GM23248 (cell line): ENCODE results near the gene OLFM1. TPM values are rescaled to one million over a fixed set of nuclear protein-coding genes. Genes with fewer than 3 reads are reported as not detected.

Experiments
- DNase-seq: peaks from one replicate; pipeline ENCODE4 v3.0.0-alpha.2; 2015
- H2AFZ ChIP-seq: fragments of 200-600 bp; sonication (generic); 2 replicates; pipeline ENCODE4 v1.6.1; 2016; ENCODE audit warnings: antibody characterized with exemption
- H3F3A ChIP-seq: fragments of 200-600 bp; sonication (generic); 2 replicates; pipeline ENCODE4 v1.6.1; 2016; ENCODE audit warnings: mild to moderate bottlenecking, antibody characterized with exemption, mixed run types; ENCODE audit not compliant: insufficient read depth
- H3K27ac ChIP-seq: fragments of 200-600 bp; sonication (generic); 2 replicates; pipeline ENCODE4 v1.5.1; 2016; ENCODE audit warnings: mild to moderate bottlenecking
- H3K27me3 ChIP-seq: fragments of 200-600 bp; sonication (generic); replicated peaks from 2 replicates; pipeline ENCODE4 v1.6.1; 2016; ENCODE audit warnings: mild to moderate bottlenecking; ENCODE audit not compliant: insufficient read depth
- H3K36me3 ChIP-seq: fragments of 200-600 bp; sonication (generic); 2 replicates; pipeline ENCODE4 v1.6.1; 2016; ENCODE audit warnings: low read depth, mild to moderate bottlenecking
- H3K4me1 ChIP-seq: fragments of 200-600 bp; sonication (generic); 2 replicates; pipeline ENCODE4 v1.6.1; 2016; ENCODE audit warnings: mild to moderate bottlenecking; ENCODE audit not compliant: insufficient read depth
- H3K4me2 ChIP-seq: fragments of 200-600 bp; sonication (generic); one replicate; pipeline ENCODE4 v1.6.1; 2016; ENCODE audit warnings: mild to moderate bottlenecking; ENCODE audit not compliant: unreplicated experiment
- H3K4me3 ChIP-seq: fragments of 200-600 bp; sonication (generic); 2 replicates; pipeline ENCODE4 v1.5.1; 2016; ENCODE audit warnings: mild to moderate bottlenecking
- H3K79me2 ChIP-seq: fragments of 200-600 bp; sonication (generic); 2 replicates; pipeline ENCODE4 v1.6.1; 2016; ENCODE audit warnings: mild to moderate bottlenecking; ENCODE audit not compliant: insufficient read depth
- H3K9ac ChIP-seq: fragments of 200-600 bp; sonication (generic); 2 replicates; pipeline ENCODE4 v1.6.1; 2016; ENCODE audit warnings: mild to moderate bottlenecking
- H3K9me2 ChIP-seq: fragments of 200-600 bp; sonication (generic); 2 replicates; pipeline ENCODE4 v1.6.1; 2016; ENCODE audit warnings: mixed run types, mild to moderate bottlenecking, moderate library complexity; ENCODE audit not compliant: insufficient read depth
- H3K9me3 ChIP-seq: fragments of 200-600 bp; sonication (generic); one replicate; pipeline ENCODE4 v1.6.1; 2017; ENCODE audit warnings: low read depth
- H4K20me1 ChIP-seq: fragments of 200-600 bp; sonication (generic); 2 replicates; pipeline ENCODE4 v1.6.0; 2016; ENCODE audit not compliant: insufficient read depth
- EZH2 ChIP-seq: fragments of 200-600 bp; sonication (generic); IDR thresholded peaks from 2 replicates; pipeline ENCODE4 v1.6.1; 2018; ENCODE audit warnings: antibody characterized with exemption, mild to moderate bottlenecking; ENCODE audit not compliant: insufficient read depth, poor library complexity, severe bottlenecking
- EZH2phosphoT487 ChIP-seq: fragments of 200-600 bp; sonication (generic); IDR thresholded peaks from 2 replicates; pipeline ENCODE4 v1.6.1; 2018; ENCODE audit warnings: antibody characterized with exemption, moderate library complexity, mild to moderate bottlenecking, low read depth; ENCODE audit not compliant: insufficient read depth
- WGBS, 2 experiments: methylation state at CpG; one replicate each; pipeline ENCODE4 v1.1.6; 2015 to 2017; ENCODE audit warnings: low lambda C conversion rate in 2 of 2, low coverage in 1 of 2; ENCODE audit errors: missing lambda C conversion rate in 2 of 2; 5-methylcytosine and 5-hydroxymethylcytosine counted together
- in situ Hi-C: fragments of 300-500 bp; cut with MboI; formaldehyde crosslinking; loops from 2 replicates; pipeline ENCODE4 v1.15.0; 2020
- polyA plus RNA-seq: library from polyadenylated mRNA; unstranded; fragments of >200 nt; fragmentation: Nextera tagmentation; extraction: Ambion mirVana; gene quantifications from 2 replicates; pipeline ENCODE4 v1.2.1, GENCODE V29; 2016
- total RNA-seq: library from RNA; depleted of rRNA; stranded (reverse); fragments of >200 nt; shearing (Covaris generic); gene quantifications from 2 replicates; pipeline ENCODE4 v1.2.3, GENCODE V29; 2014

Gene OLFM1
- total and polyA plus RNA-seq, 2 experiments from 2014 or later = 17.0 to 31.4 TPM

DNA sequence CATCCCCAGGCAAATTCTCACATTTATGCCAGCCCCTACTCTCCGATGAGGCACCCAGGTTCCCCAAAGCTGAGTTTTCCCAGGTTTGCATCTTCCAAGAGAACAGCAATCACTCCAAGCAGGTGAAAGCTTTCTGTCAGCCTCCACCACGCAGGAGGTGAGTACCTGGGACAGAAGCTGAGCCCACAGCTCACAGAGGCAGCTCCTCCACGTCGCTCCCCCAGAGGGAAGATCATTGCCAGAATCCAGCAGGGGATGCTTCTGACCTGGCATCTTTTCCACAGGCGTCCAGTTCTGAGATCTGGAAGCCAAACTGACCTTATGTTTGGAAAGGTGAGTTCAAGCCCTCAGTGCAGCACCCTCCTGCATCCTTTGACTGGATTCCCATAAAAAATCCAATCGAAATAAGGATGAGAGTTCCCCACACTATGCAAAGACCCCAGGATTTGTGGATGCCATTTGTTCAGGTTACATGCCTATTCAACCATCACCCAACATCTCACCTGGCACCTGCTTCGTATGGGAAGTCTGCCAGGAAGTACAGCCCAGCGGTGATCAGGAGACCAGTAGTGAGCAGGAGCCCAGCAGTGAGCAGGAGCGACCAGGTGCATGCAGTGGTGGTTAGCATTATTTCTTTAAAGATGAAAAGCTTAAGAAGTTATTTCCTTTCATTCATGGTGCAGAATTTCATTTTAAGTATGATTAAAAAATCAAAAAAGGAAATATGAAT is 47.4 kb upstream of the OLFM1 start:
- Histone ChIP-seq H3F3A (no peaks in the 10 kb centered on the region), H3K27ac (no peak overlapping the region), H3K4me2 (no peak overlapping the region), H3K36me3 (no peaks in the 10 kb centered on the region), H2AFZ (no peak overlapping the region), H3K4me3 (no peak overlapping the region), H3K9me2 (no peaks in the 10 kb centered on the region), H3K9ac (no peak overlapping the region), H3K4me1 (no peaks in the 10 kb centered on the region), H3K27me3 (peaks cover 32% of the 10 kb centered on the region), H4K20me1 (no peaks in the 10 kb centered on the region), H3K9me3 (no peaks in the 10 kb centered on the region), H3K79me2 (no peaks in the 10 kb centered on the region)
- TF ChIP-seq EZH2 (no peak), EZH2phosphoT487 (no peak)
- 26 to 36% methylated on average over 9 of the region's 9 CpGs for WGBS, 2 experiments
- in situ Hi-C loops = no loop called here
- DNase-seq = no peak

DNA sequence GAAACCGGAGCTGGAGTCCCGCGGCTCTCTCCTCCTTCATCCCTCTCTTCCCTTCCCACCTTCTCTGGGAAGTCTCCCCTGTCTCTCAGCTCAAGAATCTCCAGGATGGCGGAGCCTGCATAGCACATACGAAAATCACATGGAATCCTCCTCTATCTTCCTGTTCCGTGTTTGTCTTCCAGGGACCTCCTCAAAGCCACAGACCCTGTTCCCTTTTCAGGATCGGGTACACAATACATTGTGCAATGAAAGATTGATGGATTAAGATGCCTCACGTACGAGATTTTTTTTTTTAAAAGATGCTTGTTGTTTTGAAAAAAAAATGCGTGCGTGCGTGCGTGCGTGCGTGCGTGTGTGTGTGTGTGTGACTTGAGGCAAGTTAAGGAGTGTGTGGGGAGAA is 46.6 kb upstream of the OLFM1 start:
- Histone ChIP-seq H3K27me3 (peaks cover 32% of the 10 kb centered on the region), H3K9ac (no peak overlapping the region), H3K79me2 (no peaks in the 10 kb centered on the region), H3K36me3 (no peaks in the 10 kb centered on the region), H3K4me3 (no peak overlapping the region), H3K4me1 (no peaks in the 10 kb centered on the region), H3K27ac (no peak overlapping the region), H4K20me1 (no peaks in the 10 kb centered on the region), H3F3A (no peaks in the 10 kb centered on the region), H3K9me3 (no peaks in the 10 kb centered on the region), H2AFZ (no peak overlapping the region), H3K4me2 (no peak overlapping the region), H3K9me2 (no peaks in the 10 kb centered on the region)
- in situ Hi-C loops = no loop called here
- WGBS, 2 experiments = 56 to 58% methylated on average over 16 of the region's 16 CpGs
- DNase-seq = no peak
- TF ChIP-seq EZH2 (no peak), EZH2phosphoT487 (no peak)

DNA sequence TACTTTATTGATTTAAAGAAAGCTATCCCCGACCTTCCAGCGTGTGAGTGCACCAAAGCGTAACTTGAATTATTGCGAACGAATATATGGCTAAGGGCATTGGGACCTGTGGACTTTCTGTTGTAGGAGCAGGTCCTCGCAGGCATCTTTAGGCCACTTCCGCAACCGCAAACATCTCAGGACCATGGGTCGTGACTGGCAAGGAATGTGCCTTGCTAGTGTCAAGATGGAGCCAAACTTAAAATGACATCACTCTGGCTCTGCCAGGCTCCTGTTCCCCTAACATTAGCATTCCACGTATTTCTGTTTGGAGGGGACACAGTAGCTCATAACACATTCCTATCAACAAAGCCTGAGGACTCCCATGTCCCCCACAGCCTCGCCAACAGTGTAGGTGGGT is 44.1 kb upstream of the OLFM1 start:
- H3K9ac ChIP-seq = no peak overlapping the region
- no peak for TF ChIP-seq EZH2
- no peak for TF ChIP-seq EZH2phosphoT487
- no peaks in the 10 kb centered on the region for H3K9me2 ChIP-seq
- H3F3A ChIP-seq = no peaks in the 10 kb centered on the region
- 63 to 65% methylated on average over 11 of the region's 11 CpGs for WGBS, 2 experiments
- no peak overlapping the region for H3K4me3 ChIP-seq
- in situ Hi-C loops = no loop called here
- peaks cover 21% of the 10 kb centered on the region for H3K27me3 ChIP-seq
- no peaks in the 10 kb centered on the region for H3K79me2 ChIP-seq
- H2AFZ ChIP-seq = no peak overlapping the region
- no peak overlapping the region for H3K4me2 ChIP-seq
- H4K20me1 ChIP-seq = no peaks in the 10 kb centered on the region
- H3K36me3 ChIP-seq = no peaks in the 10 kb centered on the region
- no peak overlapping the region for H3K27ac ChIP-seq
- DNase-seq = no peak
- H3K9me3 ChIP-seq = no peaks in the 10 kb centered on the region
- no peaks in the 10 kb centered on the region for H3K4me1 ChIP-seq

DNA sequence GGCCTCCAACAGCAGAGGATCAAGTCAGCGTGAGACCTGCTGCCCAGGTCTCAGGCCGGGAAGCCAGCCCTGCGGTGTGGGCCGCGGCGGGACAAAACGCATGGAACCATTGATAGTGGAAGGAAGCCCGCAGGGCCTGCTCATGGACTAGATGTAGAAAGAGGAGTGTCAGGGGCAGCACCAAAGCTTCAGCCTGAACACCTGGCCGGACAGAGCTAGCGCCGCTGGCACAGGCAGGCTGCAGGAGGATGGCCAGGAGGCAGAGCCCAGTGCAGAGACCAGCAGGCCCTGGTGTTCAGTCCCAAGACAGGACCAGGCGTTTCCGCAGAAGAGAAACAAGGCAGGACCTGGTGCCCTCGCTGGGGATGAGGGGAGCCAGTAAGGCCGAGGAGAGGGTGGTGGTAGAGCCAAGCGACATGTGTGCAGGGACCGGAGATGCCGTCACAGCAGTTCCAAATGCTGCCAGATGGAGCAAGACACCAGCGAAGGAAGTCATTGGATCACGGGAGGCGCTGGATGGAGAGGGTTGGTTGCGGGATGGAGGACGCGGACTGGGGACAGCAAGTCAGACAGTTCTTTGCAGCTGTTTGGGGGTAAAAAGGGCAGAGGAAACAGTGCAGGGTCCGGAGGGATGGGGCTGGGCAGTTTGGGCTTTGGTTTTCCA is 42.1 kb upstream of the OLFM1 start:
- Histone ChIP-seq H3K9me2 (no peaks in the 10 kb centered on the region), H3K27ac (no peak overlapping the region), H3K9me3 (no peaks in the 10 kb centered on the region), H3K36me3 (no peaks in the 10 kb centered on the region), H3K79me2 (no peaks in the 10 kb centered on the region), H3K4me2 (no peak overlapping the region), H3F3A (no peaks in the 10 kb centered on the region), H3K9ac (no peak overlapping the region), H3K4me3 (no peak overlapping the region), H3K27me3 (peaks cover 10% of the 10 kb centered on the region), H3K4me1 (no peaks in the 10 kb centered on the region), H4K20me1 (no peaks in the 10 kb centered on the region), H2AFZ (no peak overlapping the region)
- in situ Hi-C loops = no loop called here
- no peak for TF ChIP-seq EZH2phosphoT487
- no peak for TF ChIP-seq EZH2
- 78 to 80% methylated on average over 25 of the region's 25 CpGs for WGBS, 2 experiments
- no peak for DNase-seq
